Activated T-cell treated with anti-CD3 and anti-CD28 coated beads, Interleukin-2, amount 50 U/mL, for 4 hours (primary cell): ENCODE results near the gene CAMTA1. TPM values are rescaled to one million over a fixed set of nuclear protein-coding genes. Genes with fewer than 3 reads are reported as not detected.
"Not testable (repeated sequence)": the region's sequence is repeated elsewhere in the genome, so short reads cannot be mapped to it uniquely, and the experiment has no call there.

Experiments used
- ATAC-seq, 2 donors: fragments of 200-7000 bp; cut with Tn5 transposase; one replicate each; pipeline ENCODE4 v1.10.0; 2021
- DNase-seq: peaks from one replicate; pipeline ENCODE4 v3.0.0-alpha.2; 2020
- H3K27me3 Mint-ChIP-seq: one replicate; pipeline ENCODE4 v1.8.0; 2021; ENCODE audit warnings: low read depth, mixed read lengths
- H3K36me3 Mint-ChIP-seq: one replicate; pipeline ENCODE4 v1.8.0; 2022; ENCODE audit warnings: mixed read lengths; ENCODE audit not compliant: insufficient read depth
- H3K4me1 Mint-ChIP-seq: one replicate; pipeline ENCODE4 v1.8.0; 2021; ENCODE audit warnings: low read depth, mixed read lengths
- H3K4me3 Mint-ChIP-seq: one replicate; pipeline ENCODE4 v1.8.0; 2021; ENCODE audit warnings: mild to moderate bottlenecking, moderate library complexity, mixed read lengths
- H3K9me3 Mint-ChIP-seq: one replicate; pipeline ENCODE4 v1.8.0; 2021; ENCODE audit warnings: mixed read lengths
- total RNA-seq, 3 donors: library from RNA; stranded (reverse); gene quantifications; one replicate each; pipeline ENCODE4 v1.2.1, GENCODE V29; 2021

CAMTA1 gene
- total RNA-seq, 3 donors from 2014 or later = 47.5 to 50.3 (median 47.7) TPM

GRCh38 chr1:7136166-7136953 is 351.1 kb downstream of the CAMTA1 start:
- no peaks in the 10 kb centered on the region for H3K4me1 Mint-ChIP-seq

GRCh38 chr1:7140251-7140650 is 355.0 kb downstream of the CAMTA1 start:
- ATAC-seq = no peak
- H3K9me3 Mint-ChIP-seq = no peaks in the 10 kb centered on the region
- H3K36me3 Mint-ChIP-seq = no peaks in the 10 kb centered on the region
- peaks cover 21% of the 10 kb centered on the region for H3K27me3 Mint-ChIP-seq
- no peak for DNase-seq
- H3K4me3 Mint-ChIP-seq = no peak overlapping the region
- H3K4me1 Mint-ChIP-seq = no peaks in the 10 kb centered on the region

More at GRCh38 chr1:7136166-7136953, 351.1 kb downstream of the CAMTA1 start:
- no peak overlapping the region for H3K4me3 Mint-ChIP-seq
- ATAC-seq (no peak), DNase-seq (no peak)
- H3K27me3 Mint-ChIP-seq = peaks cover 29% of the 10 kb centered on the region
- H3K9me3 Mint-ChIP-seq = no peaks in the 10 kb centered on the region
- H3K36me3 Mint-ChIP-seq = no peaks in the 10 kb centered on the region

DNA sequence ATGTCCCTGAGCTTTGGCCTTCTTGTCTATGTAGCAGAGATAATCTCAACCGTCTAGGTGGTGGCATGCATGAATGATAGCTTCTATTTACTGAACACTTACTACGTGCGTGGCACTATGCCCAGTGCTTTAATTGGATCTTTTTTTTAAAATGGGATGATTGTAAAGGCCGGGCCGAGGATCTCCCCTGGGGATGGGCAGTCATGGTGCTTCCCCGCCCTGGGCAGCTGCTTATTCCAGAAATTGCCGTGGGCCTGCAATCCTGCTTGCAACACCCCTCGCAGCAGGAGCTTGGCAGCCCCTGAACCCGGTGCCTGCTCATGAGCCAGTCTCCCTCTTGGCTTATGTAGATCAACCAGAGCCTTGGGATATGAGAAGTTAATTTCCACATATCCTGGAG is 360.7 kb downstream of the CAMTA1 start:
- Mint-ChIP-seq H3K9me3 (no peaks in the 10 kb centered on the region), H3K27me3 (no peaks in the 10 kb centered on the region), H3K4me1 (no peaks in the 10 kb centered on the region), H3K36me3 (no peaks in the 10 kb centered on the region), H3K4me3 (no peak overlapping the region)
- ATAC-seq (no peak), DNase-seq (no peak)

DNA sequence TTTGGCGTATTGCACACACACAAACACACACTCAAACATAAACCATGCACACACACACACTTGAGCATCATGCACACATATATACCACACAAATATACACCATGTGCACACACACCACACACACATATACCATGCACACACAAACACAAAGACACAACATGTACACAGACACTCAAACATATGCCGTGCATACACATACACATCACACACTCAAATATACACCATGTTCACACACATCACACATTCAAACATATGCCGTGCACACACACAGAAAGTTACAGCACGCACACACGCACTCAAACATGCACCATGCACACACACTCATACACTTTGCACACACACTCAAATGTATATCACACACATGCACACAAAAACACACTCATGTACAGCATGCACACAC is 361.5 kb downstream of the CAMTA1 start:
- no peaks in the 10 kb centered on the region for H3K27me3 Mint-ChIP-seq
- no peaks in the 10 kb centered on the region for H3K9me3 Mint-ChIP-seq
- H3K36me3 Mint-ChIP-seq = no peaks in the 10 kb centered on the region
- no peaks in the 10 kb centered on the region for H3K4me1 Mint-ChIP-seq
- DNase-seq = no peak
- no peak overlapping the region for H3K4me3 Mint-ChIP-seq
- ATAC-seq = no peak

- not testable (repeated sequence) for H3K4me1 Mint-ChIP-seq, ATAC-seq, H3K9me3 Mint-ChIP-seq, H3K4me3 Mint-ChIP-seq, H3K36me3 Mint-ChIP-seq, DNase-seq, H3K27me3 Mint-ChIP-seq
Observed at GRCh38 chr1:7147581-7148282, 362.5 kb downstream of the CAMTA1 start.

DNA sequence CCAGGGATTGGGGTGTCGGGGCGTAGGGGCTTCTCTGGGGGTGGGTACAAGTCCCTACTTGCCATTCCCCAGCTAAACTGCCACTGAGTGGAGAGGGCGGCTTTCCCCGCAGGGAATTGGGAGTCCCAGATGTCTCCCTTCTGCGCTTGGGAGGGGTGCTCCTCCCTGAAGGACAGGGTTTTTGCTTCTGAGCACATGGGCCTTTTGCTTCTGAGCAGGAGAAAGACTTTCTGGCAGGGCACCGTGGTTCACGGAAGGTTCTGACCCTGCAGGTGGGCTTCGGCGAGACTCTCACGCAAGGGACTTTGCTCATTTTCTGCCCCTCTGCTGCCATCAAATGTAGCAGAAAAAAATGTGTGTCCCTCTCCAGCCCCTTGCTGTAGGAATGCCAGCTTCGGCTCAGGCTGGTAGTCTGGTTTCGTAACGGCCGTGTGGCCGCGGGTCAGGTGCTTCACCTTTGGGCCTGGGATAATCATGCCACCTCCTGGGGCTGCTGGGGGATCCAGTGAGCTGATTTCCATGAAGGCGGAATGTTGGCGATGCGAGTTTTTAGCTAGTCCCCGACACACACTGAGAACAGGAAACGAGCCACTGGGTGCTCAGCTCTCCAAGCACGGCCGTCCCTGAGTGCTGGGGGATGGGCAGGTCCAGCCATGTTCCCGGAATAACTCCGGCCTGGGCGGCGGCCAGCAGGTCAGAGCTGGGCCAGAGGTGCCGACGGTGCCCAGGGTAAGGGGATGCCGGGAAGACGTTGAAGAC is 364.0 kb downstream of the CAMTA1 start:
- ATAC-seq (no peak), DNase-seq (no peak)
- H3K4me1 Mint-ChIP-seq = no peaks in the 10 kb centered on the region
- H3K27me3 Mint-ChIP-seq = peaks cover 8% of the 10 kb centered on the region
- H3K9me3 Mint-ChIP-seq = no peaks in the 10 kb centered on the region
- no peak overlapping the region for H3K4me3 Mint-ChIP-seq
- H3K36me3 Mint-ChIP-seq = no peaks in the 10 kb centered on the region

- no peaks in the 10 kb centered on the region for H3K9me3 Mint-ChIP-seq
- peaks cover 8% of the 10 kb centered on the region for H3K27me3 Mint-ChIP-seq
- no peaks in the 10 kb centered on the region for H3K36me3 Mint-ChIP-seq
- H3K4me1 Mint-ChIP-seq = no peaks in the 10 kb centered on the region
- ATAC-seq (no peak), DNase-seq (no peak)
- no peak overlapping the region for H3K4me3 Mint-ChIP-seq
Observed at GRCh38 chr1:7150724-7151280, 365.5 kb downstream of the CAMTA1 start.

- H3K9me3 Mint-ChIP-seq = no peaks in the 10 kb centered on the region
- H3K4me3 Mint-ChIP-seq = no peak overlapping the region
- peaks cover 8% of the 10 kb centered on the region for H3K27me3 Mint-ChIP-seq
- H3K36me3 Mint-ChIP-seq = no peaks in the 10 kb centered on the region
- H3K4me1 Mint-ChIP-seq = no peaks in the 10 kb centered on the region
- DNase-seq (no peak), ATAC-seq (no peak)
Observed at GRCh38 chr1:7151978-7152377, 366.7 kb downstream of the CAMTA1 start.

DNA sequence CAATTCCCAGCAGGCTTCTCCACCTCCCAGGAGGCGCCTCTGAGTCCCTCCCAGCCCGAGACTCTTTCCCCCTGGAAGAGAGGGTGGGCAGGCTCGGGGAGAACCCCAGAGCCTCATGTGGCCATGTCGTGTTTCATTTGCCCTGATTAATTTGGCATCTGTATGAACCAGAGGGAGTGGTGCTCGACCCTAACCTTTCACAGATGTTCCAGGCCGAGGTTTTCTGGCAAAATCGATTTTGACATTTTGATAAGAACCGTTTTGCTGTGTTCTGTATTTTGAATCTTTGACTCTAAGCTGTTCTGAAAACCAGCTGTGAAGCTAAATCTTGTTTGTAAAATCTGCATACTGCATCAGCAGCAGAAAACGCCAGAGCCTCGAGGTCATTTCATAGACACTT is 367.4 kb downstream of the CAMTA1 start:
- H3K4me3 Mint-ChIP-seq = no peak overlapping the region
- H3K4me1 Mint-ChIP-seq = no peaks in the 10 kb centered on the region
- ATAC-seq (no peak), DNase-seq (no peak)
- H3K27me3 Mint-ChIP-seq = peaks cover 8% of the 10 kb centered on the region
- no peaks in the 10 kb centered on the region for H3K9me3 Mint-ChIP-seq
- H3K36me3 Mint-ChIP-seq = no peaks in the 10 kb centered on the region

DNA sequence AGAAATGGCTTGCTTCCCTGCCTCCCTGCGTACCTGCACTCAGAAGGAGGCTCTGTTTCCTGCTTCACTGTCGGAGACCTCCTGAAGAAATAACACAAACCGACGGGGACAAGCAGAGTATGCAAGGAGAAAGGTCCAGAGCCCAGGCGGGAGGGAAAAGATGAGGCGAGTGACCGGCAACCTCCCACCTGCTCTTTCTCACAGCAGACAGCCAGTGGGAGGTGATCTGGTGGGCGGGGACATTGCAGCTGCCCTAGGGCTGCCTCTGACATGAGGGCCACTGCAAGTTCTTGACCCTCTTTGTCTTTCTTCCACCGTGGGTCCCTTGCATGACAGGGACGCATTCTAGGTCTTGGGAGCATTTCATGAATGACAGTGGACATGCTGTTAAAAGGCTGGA is 368.2 kb downstream of the CAMTA1 start:
- Mint-ChIP-seq H3K27me3 (peaks cover 8% of the 10 kb centered on the region), H3K36me3 (no peaks in the 10 kb centered on the region), H3K4me3 (no peak overlapping the region), H3K4me1 (no peaks in the 10 kb centered on the region), H3K9me3 (no peaks in the 10 kb centered on the region)
- ATAC-seq (no peak), DNase-seq (no peak)

- no peak for ATAC-seq
- H3K4me3 Mint-ChIP-seq = no peak overlapping the region
Observed at GRCh38 chr1:7159116-7159781, 374.0 kb downstream of the CAMTA1 start.

GRCh38 chr1:7168554-7168953 is 383.3 kb downstream of the CAMTA1 start:
- H3K9me3 Mint-ChIP-seq, ATAC-seq, H3K4me3 Mint-ChIP-seq, H3K36me3 Mint-ChIP-seq, H3K4me1 Mint-ChIP-seq, DNase-seq: not testable (repeated sequence)
- peaks cover 18% of the 10 kb centered on the region for H3K27me3 Mint-ChIP-seq

More at GRCh38 chr1:7159116-7159781, 374.0 kb downstream of the CAMTA1 start:
- Mint-ChIP-seq H3K9me3 (no peaks in the 10 kb centered on the region), H3K27me3 (peaks cover 3% of the 10 kb centered on the region), H3K36me3 (no peaks in the 10 kb centered on the region), H3K4me1 (no peaks in the 10 kb centered on the region)
- no peak for DNase-seq

GRCh38 chr1:7171168-7171567 is 385.9 kb downstream of the CAMTA1 start:
- H3K36me3 Mint-ChIP-seq = no peaks in the 10 kb centered on the region
- no peaks in the 10 kb centered on the region for H3K4me1 Mint-ChIP-seq
- H3K27me3 Mint-ChIP-seq = peaks cover 27% of the 10 kb centered on the region
- no peak for ATAC-seq
- no peaks in the 10 kb centered on the region for H3K9me3 Mint-ChIP-seq
- DNase-seq = no peak
- H3K4me3 Mint-ChIP-seq = no peak overlapping the region

DNA sequence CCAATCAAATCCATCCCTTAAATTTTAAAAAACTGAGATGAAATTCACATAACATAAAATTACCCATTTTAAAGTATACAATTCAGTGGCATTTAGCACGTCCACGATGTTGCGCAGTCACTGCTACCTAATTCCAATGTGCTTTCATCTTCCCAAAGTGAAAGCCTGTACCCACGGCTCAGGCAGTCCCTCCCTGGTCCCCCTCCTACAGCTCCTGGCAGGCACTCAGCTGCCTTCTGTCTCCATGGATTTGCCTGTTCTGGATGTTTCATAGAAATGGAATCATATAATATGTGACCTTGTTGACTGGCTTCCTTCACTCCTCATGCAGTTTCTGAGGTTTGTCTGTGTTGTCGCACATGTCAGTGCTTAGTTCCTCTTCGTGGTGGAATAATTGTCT is 386.3 kb downstream of the CAMTA1 start:
- H3K4me3 Mint-ChIP-seq = no peak overlapping the region
- no peaks in the 10 kb centered on the region for H3K36me3 Mint-ChIP-seq
- ATAC-seq = no peak
- H3K27me3 Mint-ChIP-seq = peaks cover 29% of the 10 kb centered on the region
- H3K4me1 Mint-ChIP-seq = no peaks in the 10 kb centered on the region
- DNase-seq = no peak
- no peaks in the 10 kb centered on the region for H3K9me3 Mint-ChIP-seq
